CD4-positive, alpha-beta T cell treated with Interleukin-15 for 4 hours (primary cell): ENCODE measurements around the gene JMJD1C.

Experiments used
- DNase-seq: peaks from one replicate; pipeline ENCODE4 v3.0.0-alpha.2; 2020; ENCODE audit warnings: low spot score

Gene JMJD1C

GRCh38 chr10:63481815-63482421 is 16.1 kb upstream of the JMJD1C start:
- no peak for DNase-seq

- no peak for DNase-seq
Observed at GRCh38 chr10:63480237-63480636, 14.5 kb upstream of the JMJD1C start.

GRCh38 chr10:63478564-63478963 is 12.8 kb upstream of the JMJD1C start:
- DNase-seq = no peak

GRCh38 chr10:63477927-63478326 is 12.2 kb upstream of the JMJD1C start:
- no peak for DNase-seq

GRCh38 chr10:63474488-63474887 is 8.7 kb upstream of the JMJD1C start:
- DNase-seq = no peak

- no peak for DNase-seq
Observed at GRCh38 chr10:63470928-63471327, 5.2 kb upstream of the JMJD1C start.

GRCh38 chr10:63468947-63469346 is 3.2 kb upstream of the JMJD1C start:
- DNase-seq = no peak

GRCh38 chr10:63467841-63468240 is 2.1 kb upstream of the JMJD1C start:
- no peak for DNase-seq

- DNase-seq = peak; percentile 30
Observed at GRCh38 chr10:63466144-63466935, 563 bp upstream of the JMJD1C start.

- no peak for DNase-seq
Observed at GRCh38 chr10:63464402-63465292, 1.1 kb downstream of the JMJD1C start.

GRCh38 chr10:63462442-63462841 is 3.3 kb downstream of the JMJD1C start:
- DNase-seq = no peak

- DNase-seq = no peak
Observed at GRCh38 chr10:63458177-63458576, 7.6 kb downstream of the JMJD1C start.

GRCh38 chr10:63457594-63457993 is 8.2 kb downstream of the JMJD1C start:
- DNase-seq = no peak

GRCh38 chr10:63456437-63457210 is 9.2 kb downstream of the JMJD1C start:
- no peak for DNase-seq

GRCh38 chr10:63455507-63455906 is 10.3 kb downstream of the JMJD1C start:
- DNase-seq = no peak

GRCh38 chr10:63454631-63455030 is 11.1 kb downstream of the JMJD1C start:
- no peak for DNase-seq

- DNase-seq = no peak
Observed at GRCh38 chr10:63452524-63452923, 13.3 kb downstream of the JMJD1C start.

GRCh38 chr10:63446716-63447440 is 18.9 kb downstream of the JMJD1C start:
- no peak for DNase-seq

- DNase-seq = no peak
Observed at GRCh38 chr10:63441404-63441803, 24.4 kb downstream of the JMJD1C start.

- no peak for DNase-seq
Observed at GRCh38 chr10:63439607-63440006, 26.2 kb downstream of the JMJD1C start.
